NCI-H510A treated with DMSO at 0.1 percent for 48 hours (cell line): ENCODE results near the gene SH2B2.

Experiments
- DNase-seq: peaks from one replicate; lab custom pipeline; 2025; lab: John Stamatoyannopoulos, UW

Gene SH2B2

DNA sequence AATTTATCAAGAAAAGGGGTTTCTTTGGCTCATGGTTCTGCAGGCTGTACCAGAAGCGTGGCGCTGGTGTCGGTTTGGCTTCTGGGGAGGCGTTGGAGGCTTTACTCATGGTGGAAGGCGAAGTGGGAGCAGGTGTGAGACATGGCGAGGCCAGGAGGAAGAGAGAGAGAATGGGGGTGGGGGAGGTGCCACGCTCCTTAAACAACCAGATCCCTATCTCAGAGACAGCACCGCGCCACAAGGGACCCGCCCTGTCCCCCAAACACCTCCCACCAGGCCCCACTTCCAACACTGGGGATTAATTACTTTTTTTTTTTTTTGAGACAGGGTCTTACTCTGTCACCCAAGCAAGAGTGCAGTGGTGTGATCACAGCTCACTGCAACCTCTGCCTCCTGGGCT is 18.0 kb upstream of the SH2B2 start:
- no peak for DNase-seq

- DNase-seq = no peak
These were observed 16.3 kb upstream of the SH2B2 start for GRCh38 chr7:102270178-102270887.

DNA sequence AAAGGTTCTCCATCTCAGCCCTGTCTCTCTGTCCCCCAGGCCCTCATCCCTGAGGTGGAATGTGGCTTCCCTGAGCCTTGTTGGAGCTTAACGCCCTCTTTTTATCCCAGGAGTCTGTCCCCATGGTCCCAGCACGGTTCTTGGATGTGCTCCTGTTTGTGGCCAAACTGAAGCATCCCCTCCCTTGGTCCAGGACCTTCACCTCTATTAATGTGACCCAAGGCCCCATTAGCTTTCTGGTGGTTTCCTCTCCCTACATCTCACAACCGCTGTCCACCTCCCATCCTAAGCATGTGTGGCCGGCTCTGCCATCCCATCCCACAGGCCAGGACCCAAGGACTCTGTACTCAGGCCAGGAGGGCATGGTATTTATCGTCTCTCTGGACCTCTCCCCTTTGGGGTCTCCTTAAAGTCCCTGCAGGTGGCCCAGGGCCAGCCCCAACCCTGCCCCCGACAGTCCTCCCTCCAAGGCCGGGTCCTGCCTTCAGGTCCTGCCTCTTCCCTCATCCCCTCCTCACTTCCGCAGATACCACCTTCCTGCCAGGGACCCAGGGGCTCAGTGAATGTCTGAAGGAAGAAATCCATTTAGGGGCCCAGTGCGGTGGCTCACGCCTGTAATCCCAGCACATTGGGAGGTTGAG is 15.4 kb upstream of the SH2B2 start:
- no peak for DNase-seq

DNA sequence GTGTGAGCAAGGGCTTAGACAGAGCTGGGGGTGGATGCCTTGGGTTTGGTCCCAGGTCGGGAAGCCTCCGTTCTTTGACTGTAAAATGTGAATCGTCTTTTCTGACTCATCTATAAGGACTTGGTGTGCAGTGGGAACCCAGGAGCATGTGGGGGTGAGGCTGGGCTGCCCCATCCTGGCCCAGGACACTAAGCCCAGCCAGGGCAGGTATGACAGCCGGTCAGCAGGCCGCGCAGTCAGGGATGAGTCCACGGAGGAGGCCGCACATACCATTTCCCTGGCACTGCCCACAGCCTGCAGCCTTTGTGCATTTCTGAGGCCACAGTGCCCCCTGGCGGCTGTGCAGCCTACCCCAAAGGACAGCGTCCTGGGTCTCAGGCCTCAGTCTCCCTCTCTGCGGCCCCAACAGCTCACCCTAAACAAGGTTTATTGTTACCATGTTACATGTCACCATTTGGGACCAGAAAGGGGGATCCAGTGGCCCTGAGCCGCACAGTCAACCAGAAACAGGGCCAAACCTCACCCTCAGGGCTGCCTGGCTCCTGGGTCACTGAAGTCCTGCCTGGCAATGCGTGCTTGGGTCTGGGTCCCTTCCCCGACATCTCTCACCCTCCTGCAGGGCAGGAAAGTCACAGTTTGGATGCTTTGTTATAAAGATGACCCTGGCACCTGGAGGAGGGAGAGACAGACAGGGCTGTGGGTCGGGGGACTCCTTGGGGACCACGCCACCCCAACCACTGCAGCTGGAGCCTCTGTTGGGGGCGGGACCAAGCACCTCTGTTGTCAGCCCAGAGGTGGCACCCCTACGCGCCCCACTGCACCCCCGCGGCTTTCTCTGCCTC is 14.4 kb upstream of the SH2B2 start:
- DNase-seq = peak; percentile 16

DNA sequence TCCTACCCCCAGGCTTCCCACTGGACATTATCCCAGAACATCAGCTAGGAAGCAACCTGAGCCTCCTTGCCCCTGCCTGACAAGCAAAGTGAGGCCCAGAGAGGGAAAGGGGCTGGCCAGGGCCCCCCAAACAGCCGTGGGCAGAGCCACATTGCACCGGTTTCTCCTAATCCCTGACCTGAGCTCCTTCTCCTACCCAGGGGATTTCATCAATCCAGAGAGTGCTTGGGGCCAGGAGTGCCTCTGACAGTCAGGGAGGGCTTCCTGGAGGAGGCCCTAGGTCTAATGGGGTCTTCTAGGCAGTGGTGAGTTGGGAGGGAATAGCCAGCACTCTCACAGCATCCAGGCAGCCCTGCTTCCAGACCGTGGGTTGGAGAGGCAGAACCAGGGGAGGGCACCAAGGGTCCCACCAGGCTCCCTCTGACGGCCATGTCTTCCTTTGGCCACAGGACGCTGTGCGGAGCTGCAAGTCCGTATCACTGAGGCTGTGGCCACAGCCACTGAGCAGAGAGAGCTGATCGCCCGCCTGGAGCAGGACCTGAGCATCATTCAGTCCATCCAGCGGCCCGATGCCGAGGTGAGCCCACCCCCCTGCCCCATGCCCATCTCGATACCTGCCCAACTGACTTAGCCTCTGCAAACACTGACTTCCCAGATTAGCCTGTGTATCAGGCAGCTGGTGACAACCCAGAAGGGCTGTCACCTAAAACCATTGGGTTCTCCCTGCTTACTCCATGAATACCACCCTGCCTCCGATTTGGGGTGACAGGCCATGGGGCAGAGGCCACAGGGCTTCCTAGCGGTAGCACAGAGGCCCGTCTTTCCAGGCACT is 13.5 kb upstream of the SH2B2 start:
- DNase-seq = no peak

GRCh38 chr7:102273749-102274712 is 12.6 kb upstream of the SH2B2 start:
- peak; percentile 35 for DNase-seq

GRCh38 chr7:102275123-102275703 is 11.5 kb upstream of the SH2B2 start:
- no peak for DNase-seq

DNA sequence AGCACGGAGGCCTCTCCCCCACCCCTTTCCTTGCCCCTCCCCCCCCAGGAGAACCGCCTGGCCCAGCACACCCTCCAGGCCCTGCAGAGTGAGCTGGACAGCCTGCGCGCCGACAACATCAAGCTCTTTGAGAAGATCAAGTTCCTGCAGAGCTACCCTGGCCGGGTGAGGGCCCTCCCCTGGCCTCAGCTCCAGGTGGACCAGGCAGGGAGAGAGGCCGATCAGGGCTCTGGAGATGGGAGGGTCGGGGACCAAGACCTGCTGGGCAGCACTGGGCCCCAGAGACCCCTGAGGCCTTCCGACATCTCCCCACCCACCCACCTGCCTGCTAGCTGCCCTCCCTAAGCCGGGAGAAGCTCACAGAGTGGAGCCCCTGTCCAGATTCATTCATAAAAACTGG is 8.8 kb upstream of the SH2B2 start:
- DNase-seq = no peak

- DNase-seq = no peak
These were observed 6.9 kb upstream of the SH2B2 start for GRCh38 chr7:102279537-102280400.

DNA sequence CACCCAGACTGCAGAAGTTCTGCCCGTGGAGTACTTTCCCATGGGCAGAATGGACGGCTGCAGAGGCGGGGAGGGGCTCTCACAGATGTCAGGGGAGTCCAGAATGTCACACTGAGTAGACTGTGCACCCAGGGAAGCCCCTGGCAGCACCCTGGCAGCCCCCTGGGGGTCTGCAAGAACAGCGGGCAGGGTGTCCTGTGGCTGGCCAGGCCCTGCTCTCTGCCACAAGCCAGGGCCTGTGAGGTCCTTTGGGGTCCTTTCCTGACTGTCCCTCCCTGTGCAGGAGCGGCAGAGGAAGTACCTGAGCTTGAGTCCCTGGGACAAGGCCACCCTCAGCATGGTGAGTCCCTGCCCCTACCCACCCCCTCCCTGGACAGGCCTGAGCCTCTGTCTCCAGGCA is 6.1 kb upstream of the SH2B2 start:
- no peak for DNase-seq

DNA sequence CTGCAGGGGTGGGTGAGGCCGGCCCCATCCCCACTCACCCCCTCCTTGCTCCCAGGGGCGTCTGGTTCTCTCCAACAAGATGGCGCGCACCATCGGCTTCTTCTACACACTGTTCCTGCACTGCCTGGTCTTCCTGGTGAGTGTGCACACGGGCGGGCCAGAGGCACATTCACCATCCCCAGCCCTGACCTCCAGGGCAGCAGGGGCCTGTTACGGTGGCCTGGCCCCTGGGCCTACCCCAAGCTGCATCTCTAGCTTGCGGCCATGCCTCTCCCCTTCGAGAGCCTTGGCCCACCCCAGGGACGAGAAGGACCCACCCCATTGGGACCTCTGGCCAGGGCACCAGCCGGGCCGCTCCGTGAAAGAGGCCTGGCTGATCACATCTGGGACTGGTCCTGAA is 4.9 kb upstream of the SH2B2 start:
- DNase-seq = no peak

GRCh38 chr7:102282465-102283362 is 4.0 kb upstream of the SH2B2 start:
- no peak for DNase-seq

- DNase-seq = no peak
These were observed 3.0 kb upstream of the SH2B2 start for GRCh38 chr7:102283477-102284189.

DNA sequence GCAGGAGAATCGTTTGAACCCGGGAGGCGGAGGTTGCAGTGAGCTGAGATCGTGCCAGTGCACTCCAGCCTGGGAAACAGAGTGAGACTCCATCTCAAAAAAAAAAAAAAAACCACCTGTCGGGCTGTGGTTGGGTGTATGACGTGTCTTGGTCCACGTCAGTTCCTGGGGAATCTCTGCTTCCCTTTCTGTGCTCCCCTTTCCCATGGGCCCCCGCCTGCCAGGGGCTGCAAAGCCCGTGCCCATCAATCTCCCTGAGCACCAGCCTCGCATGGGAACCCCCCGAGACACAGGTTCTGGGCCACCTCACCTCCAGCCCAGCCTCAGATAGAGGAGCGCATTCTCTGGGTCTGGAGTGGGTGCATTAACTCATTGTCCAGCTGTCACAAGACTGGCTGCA is 2.3 kb upstream of the SH2B2 start:
- DNase-seq = no peak

DNA sequence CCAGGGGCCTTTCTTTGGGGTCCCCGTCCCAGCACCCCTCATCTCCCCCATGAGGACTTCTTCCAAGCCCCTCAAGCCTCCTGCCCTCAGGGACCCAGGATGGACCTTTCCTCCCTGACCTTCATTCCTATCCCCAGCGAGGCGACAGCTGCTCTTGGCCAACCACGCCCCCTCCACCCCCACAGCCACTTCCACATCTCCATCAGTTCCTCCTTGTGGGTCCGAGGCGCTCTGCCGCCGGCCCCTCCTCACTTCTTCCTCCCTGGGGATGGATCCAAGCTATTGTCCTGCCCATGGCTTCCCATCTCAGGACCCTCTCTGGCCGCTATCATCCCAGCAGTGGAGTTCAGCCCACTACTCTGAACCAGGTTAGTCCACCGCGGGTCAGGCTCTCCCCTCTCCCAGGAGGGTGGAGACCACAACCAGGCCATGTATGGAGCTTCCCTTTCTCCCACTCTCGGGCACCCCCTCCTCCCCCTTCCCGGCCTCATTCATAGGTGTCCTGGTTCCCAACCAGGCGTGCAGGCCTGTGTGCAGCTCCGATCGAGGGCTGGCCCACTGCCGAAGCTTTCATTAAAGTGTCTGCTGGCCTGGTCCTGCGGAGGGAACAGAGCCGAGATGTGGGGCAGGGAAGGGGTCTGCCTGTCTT is 1.7 kb upstream of the SH2B2 start:
- DNase-seq = no peak

DNA sequence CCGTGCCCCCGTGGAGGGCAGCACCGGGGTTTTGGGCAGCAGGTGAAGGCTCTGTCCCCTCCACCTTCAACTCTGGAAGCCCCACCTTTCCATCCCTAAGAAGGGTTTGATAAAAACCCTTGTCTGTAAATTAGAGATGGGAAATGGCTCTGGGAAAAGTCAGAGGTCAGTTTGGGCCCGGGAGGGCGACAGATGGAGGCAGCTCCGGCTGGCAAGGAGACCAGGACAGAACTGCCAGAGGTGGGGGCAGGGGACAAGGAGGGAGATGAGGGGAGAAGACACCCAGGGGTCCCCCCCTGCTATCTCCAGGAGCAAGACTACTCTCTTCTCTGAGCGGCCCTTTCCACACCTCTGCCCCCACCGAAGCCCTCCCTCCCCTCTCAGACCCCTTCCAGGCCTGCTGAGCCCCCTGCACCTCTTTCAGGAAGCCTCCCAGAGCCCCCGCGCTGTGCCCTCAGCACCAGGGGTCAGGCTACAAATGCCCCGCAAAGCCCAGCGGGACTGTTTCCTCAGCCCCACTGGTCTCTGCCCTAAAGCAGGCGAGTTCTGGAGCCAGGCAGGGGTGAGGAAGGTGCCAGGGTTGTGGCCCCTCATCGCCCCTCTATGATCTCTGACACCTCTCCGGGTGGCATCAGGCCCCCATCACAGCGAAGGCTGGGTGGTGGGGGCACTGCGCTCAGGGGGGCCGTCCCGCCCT is 980 bp upstream of the SH2B2 start:
- no peak for DNase-seq
